HepG2 (cell line): ENCODE measurements around the gene HMGCR. TPM values are rescaled to one million over a fixed set of nuclear protein-coding genes. Genes with fewer than 3 reads are reported as not detected.
A peak's percentile ranks its signal among the peaks of the same experiment; 100 is the strongest.

Source experiments
- ATF2 ChIP-seq: sonication (generic); formaldehyde crosslinking; IDR thresholded peaks from 2 replicates; pipeline ENCODE4 v1.4.0; 2020; ENCODE audit warnings: missing genetic modification reagents
- CBX1 ChIP-seq: IDR thresholded peaks from one replicate; pipeline ENCODE4 v1.6.1; 2016; ENCODE audit warnings: antibody characterized with exemption, low read depth
- DNMT3B ChIP-seq: conservative IDR thresholded peaks from 2 replicates; pipeline ENCODE4 v1.6.1; 2016; ENCODE audit warnings: missing biosample characterization, control low read depth
- GATAD1 ChIP-seq: IDR thresholded peaks from 2 replicates; pipeline ENCODE4 v1.6.1; 2016; ENCODE audit warnings: missing genetic modification reagents, missing compliant biosample characterization
- GLI4 ChIP-seq: sonication (generic); formaldehyde crosslinking; IDR thresholded peaks from 2 replicates; pipeline ENCODE4 v1.5.1; 2020; ENCODE audit warnings: missing genetic modification reagents, mild to moderate bottlenecking, moderate library complexity, borderline replicate concordance
- JUND ChIP-seq: sonication (generic); formaldehyde crosslinking; IDR thresholded peaks from 2 replicates; pipeline ENCODE4 v1.8.0; 2022; ENCODE audit warnings: mild to moderate bottlenecking, missing genetic modification reagents
- MTF1 ChIP-seq: sonication (generic); formaldehyde crosslinking; IDR thresholded peaks from 2 replicates; pipeline ENCODE4 v1.5.0; 2020; ENCODE audit warnings: missing genetic modification reagents
- POGK ChIP-seq: sonication (generic); formaldehyde crosslinking; conservative IDR thresholded peaks from 2 replicates; pipeline ENCODE4 v1.8.0; 2022; ENCODE audit warnings: mild to moderate bottlenecking, moderate library complexity, missing genetic modification reagents
- SIX4 ChIP-seq: sonication (generic); formaldehyde crosslinking; IDR thresholded peaks from 2 replicates; pipeline ENCODE4 v1.4.0; 2020; ENCODE audit warnings: missing genetic modification reagents
- SOX13 ChIP-seq, 3 experiments: fragments of 450-650 bp in 1 of 3; sonication (generic) in 1 of 3; formaldehyde crosslinking in 1 of 3; IDR thresholded peaks in 2 of 3; conservative IDR thresholded peaks in 1 of 3; 2 replicates each; pipeline versions ENCODE4 v1.5.0 to v1.6.1; 2016 to 2020; ENCODE audit warnings: antibody characterized with exemption in 1 of 3, mild to moderate bottlenecking in 1 of 3, missing compliant biosample characterization in 1 of 3, missing genetic modification reagents in 1 of 3, moderate library complexity in 1 of 3
- SRSF1 ChIP-seq: fragments of 200-400 bp; formaldehyde crosslinking; optimal IDR thresholded peaks from 2 replicates; pipeline ENCODE3; 2017; ENCODE audit warnings: mild to moderate bottlenecking, low read depth, low read length, moderate library complexity
- TEF ChIP-seq: sonication (generic); formaldehyde crosslinking; IDR thresholded peaks from 2 replicates; pipeline ENCODE4 v1.5.0; 2020; ENCODE audit warnings: missing genetic modification reagents
- ZBTB3 ChIP-seq: sonication (generic); formaldehyde crosslinking; IDR thresholded peaks from 2 replicates; pipeline ENCODE4 v1.4.0; 2020; ENCODE audit warnings: low read depth, mild to moderate bottlenecking, moderate library complexity, missing genetic modification reagents, borderline replicate concordance
- ZBTB7A ChIP-seq: sonication (generic); formaldehyde crosslinking; IDR thresholded peaks from 2 replicates; pipeline ENCODE4 v1.8.0; 2022; ENCODE audit warnings: mild to moderate bottlenecking, missing genetic modification reagents
- ZIK1 ChIP-seq: sonication (generic); formaldehyde crosslinking; IDR thresholded peaks from 2 replicates; pipeline ENCODE4 v1.5.0; 2020; ENCODE audit warnings: mild to moderate bottlenecking, low read depth, missing genetic modification reagents, borderline replicate concordance
- ZNF317 ChIP-seq: sonication (generic); formaldehyde crosslinking; IDR thresholded peaks from 2 replicates; pipeline ENCODE4 v1.5.0; 2020; ENCODE audit warnings: mild to moderate bottlenecking, missing genetic modification reagents
- ZNF496 ChIP-seq: sonication (generic); formaldehyde crosslinking; IDR thresholded peaks from 2 replicates; pipeline ENCODE4 v1.8.1; 2023; ENCODE audit warnings: mild to moderate bottlenecking, moderate library complexity, missing genetic modification reagents; ENCODE audit not compliant: insufficient replicate concordance
- ZNF512 ChIP-seq: sonication (generic); formaldehyde crosslinking; IDR thresholded peaks from 2 replicates; pipeline ENCODE4 v1.4.0; 2020; ENCODE audit warnings: mild to moderate bottlenecking, missing genetic modification reagents
- ZNF549 ChIP-seq: sonication (generic); formaldehyde crosslinking; IDR thresholded peaks from 2 replicates; pipeline ENCODE4 v1.5.0; 2020; ENCODE audit warnings: missing genetic modification reagents
- ZNF580 ChIP-seq: IDR thresholded peaks from 2 replicates; pipeline ENCODE4 v1.6.1; 2016; ENCODE audit warnings: low read depth, borderline replicate concordance
- ZNF629 ChIP-seq: sonication (generic); formaldehyde crosslinking; conservative IDR thresholded peaks from 2 replicates; pipeline ENCODE4 v1.5.0; 2020; ENCODE audit warnings: missing genetic modification reagents
- ZNF7 ChIP-seq: IDR thresholded peaks from 2 replicates; pipeline ENCODE4 v1.6.1; 2016; ENCODE audit warnings: missing biosample characterization, missing genetic modification reagents
- ZNF737 ChIP-seq: sonication (generic); formaldehyde crosslinking; IDR thresholded peaks from 2 replicates; pipeline ENCODE4 v1.5.0; 2020; ENCODE audit warnings: missing genetic modification reagents, mild to moderate bottlenecking, borderline replicate concordance
- polyA plus RNA-seq, 8 experiments: library from polyadenylated mRNA; depleted of rRNA in 3 of 8; stranded (reverse) in 7 of 8; unstranded in 1 of 8; fragments of >200 nt; fragmentation: Illumina TruSeq in 4 of 8; extraction: Trizol in 4 of 8; gene quantifications; 2 replicates each; pipeline versions ENCODE4 v1.2.1 to v1.2.3, GENCODE V29; 2011 to 2016; ENCODE audit warnings: low read depth in 4 of 8, missing spikeins in 1 of 8, mixed read lengths in 1 of 8; ENCODE audit not compliant: insufficient read depth in 1 of 8
- total RNA-seq, 5 experiments: library from RNA; depleted of rRNA; stranded (reverse); fragments of >200 nt; fragmentation: Illumina TruSeq; extraction: Trizol; gene quantifications; 2 replicates each; pipeline ENCODE4 v1.2.3, GENCODE V29; 2016; ENCODE audit warnings: low read depth in 1 of 5
- TF ChIP-seq, protein P1 (sequence below): sonication (generic); formaldehyde crosslinking; IDR thresholded peaks from 2 replicates; pipeline ENCODE4 v1.4.0; 2020; ENCODE audit warnings: missing genetic modification reagents

HMGCR gene
- total and polyA plus RNA-seq, 2 of the 13 experiments (the other 11 are each of a cell fraction or from before 2014, with no cell fraction given) = 43.0 to 144 TPM

DNA sequence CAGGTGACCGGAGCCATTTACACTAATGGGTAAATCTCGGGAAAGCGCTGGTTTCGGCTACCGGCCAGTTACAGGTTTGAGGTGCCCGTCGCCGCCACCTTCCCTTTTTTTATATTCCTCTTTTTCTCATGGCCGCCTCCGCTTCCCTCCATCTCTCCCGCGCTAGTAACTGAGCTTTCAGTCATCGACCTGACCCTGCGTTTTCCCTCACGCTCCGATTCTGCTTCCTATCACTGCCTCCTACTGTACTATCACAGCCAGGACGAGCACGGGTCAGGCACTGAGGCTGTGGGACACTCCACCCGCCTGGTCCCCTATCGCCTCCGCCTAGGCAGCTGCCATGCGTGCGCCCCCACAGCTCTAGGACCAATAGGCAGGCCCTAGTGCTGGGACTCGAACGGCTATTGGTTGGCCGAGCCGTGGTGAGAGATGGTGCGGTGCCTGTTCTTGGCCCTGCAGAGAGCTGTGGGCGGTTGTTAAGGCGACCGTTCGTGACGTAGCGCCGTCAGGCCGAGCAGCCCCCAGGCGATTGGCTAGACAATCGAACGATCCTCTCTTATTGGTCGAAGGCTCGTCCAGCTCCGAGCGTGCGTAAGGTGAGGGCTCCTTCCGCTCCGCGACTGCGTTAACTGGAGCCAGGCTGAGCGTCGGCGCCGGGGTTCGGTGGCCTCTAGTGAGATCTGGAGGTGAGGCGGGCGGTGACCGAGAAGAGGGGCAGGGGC is at the start of gene HMGCR (continued):
- TF ChIP-seq POGK (CRISPR knock-in tag) (peak; percentile 84; the same call in 1 of the 2 replicates), ATF2 (CRISPR knock-in tag) (no peak), GATAD1 (CRISPR knock-in tag) (peak; percentile 86), ZBTB7A (CRISPR knock-in tag) (no peak), ZNF7 (no peak), ZIK1 (peak; percentile 91; the same call in 1 of the 2 replicates), MTF1 (CRISPR knock-in tag) (no peak), TEF (0 out of 2 replicates have a peak, but pooled peaks have one; percentile 25), ZNF549 (CRISPR knock-in tag) (no peak), ZNF580 (CRISPR knock-in tag) (peak; percentile 89; the same call in 1 of the 2 replicates), SIX4 (CRISPR knock-in tag) (no peak; the same call in 1 of the 2 replicates), GLI4 (CRISPR knock-in tag) (no peak), ZNF512 (CRISPR knock-in tag) (no peak), ZBTB3 (CRISPR knock-in tag) (no peak), ZNF496 (no peak), SOX13 (IDR thresholded peaks at IDR 0.05) (no peak), SOX13 (CRISPR knock-in tag; conservative IDR thresholded peaks at IDR 0.05 in 1 of 2, IDR thresholded peaks at IDR 0.05 in 1 of 2) (no peak; a peak in 1 of 4 replicates), ZNF629 (CRISPR knock-in tag) (no peak), ZNF737 (CRISPR knock-in tag) (no peak; the same call in 1 of the 2 replicates), CBX1 (peak; percentile 92), DNMT3B (no peak; the same call in 1 of the 2 replicates), JUND (CRISPR knock-in tag) (no peak), SRSF1 (no peak), ZNF317 (CRISPR knock-in tag) (no peak)
- TF ChIP-seq, protein P1, sequence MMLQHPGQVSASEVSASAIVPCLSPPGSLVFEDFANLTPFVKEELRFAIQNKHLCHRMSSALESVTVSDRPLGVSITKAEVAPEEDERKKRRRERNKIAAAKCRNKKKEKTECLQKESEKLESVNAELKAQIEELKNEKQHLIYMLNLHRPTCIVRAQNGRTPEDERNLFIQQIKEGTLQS = no peak
